GM18526 (cell line): ENCODE measurements around the gene RBM38.

ENCODE experiments used
- POLR2A ChIP-seq: IDR thresholded peaks from 3 replicates; pipeline ENCODE4 v1.6.1; 2011; ENCODE audit not compliant: insufficient read length; ENCODE audit errors: extremely low read depth

Gene RBM38

GRCh38 chr20:57372157-57372556 lies 19.0 kb upstream of the RBM38 start:
- TF ChIP-seq POLR2A: no peak

GRCh38 chr20:57372581-57373350 lies 18.4 kb upstream of the RBM38 start:
- TF ChIP-seq POLR2A: no peak

GRCh38 chr20:57374343-57374930 lies 16.8 kb upstream of the RBM38 start:
- no peak for TF ChIP-seq POLR2A

GRCh38 chr20:57374931-57375651 lies 16.1 kb upstream of the RBM38 start:
- no peak for TF ChIP-seq POLR2A

- no peak for TF ChIP-seq POLR2A
Observed at GRCh38 chr20:57375652-57376230, 15.5 kb upstream of the RBM38 start.

GRCh38 chr20:57377350-57377749 lies 13.8 kb upstream of the RBM38 start:
- TF ChIP-seq POLR2A: no peak

GRCh38 chr20:57378107-57378506 lies 13.1 kb upstream of the RBM38 start:
- no peak for TF ChIP-seq POLR2A

- no peak for TF ChIP-seq POLR2A
Observed at GRCh38 chr20:57378646-57379262, 12.4 kb upstream of the RBM38 start.

GRCh38 chr20:57379263-57379647 lies 11.9 kb upstream of the RBM38 start:
- no peak for TF ChIP-seq POLR2A

GRCh38 chr20:57380081-57380750 lies 11.0 kb upstream of the RBM38 start:
- no peak for TF ChIP-seq POLR2A

- no peak for TF ChIP-seq POLR2A
Observed at GRCh38 chr20:57381596-57382503, 9.3 kb upstream of the RBM38 start.

- no peak for TF ChIP-seq POLR2A
Observed at GRCh38 chr20:57382516-57382915, 8.7 kb upstream of the RBM38 start.

- TF ChIP-seq POLR2A: no peak
Observed at GRCh38 chr20:57383447-57384347, 7.5 kb upstream of the RBM38 start.

- TF ChIP-seq POLR2A: no peak
Observed at GRCh38 chr20:57384486-57384885, 6.7 kb upstream of the RBM38 start.
